NCI-H510A treated with DMSO at 0.1 percent for 48 hours (cell line): ENCODE results near the gene FAM43A.
A peak's percentile ranks its signal among the peaks of the same experiment; 100 is the strongest.

Experiments
- DNase-seq: peaks from one replicate; lab custom pipeline; 2025; lab: John Stamatoyannopoulos, UW

FAM43A gene, protein sequence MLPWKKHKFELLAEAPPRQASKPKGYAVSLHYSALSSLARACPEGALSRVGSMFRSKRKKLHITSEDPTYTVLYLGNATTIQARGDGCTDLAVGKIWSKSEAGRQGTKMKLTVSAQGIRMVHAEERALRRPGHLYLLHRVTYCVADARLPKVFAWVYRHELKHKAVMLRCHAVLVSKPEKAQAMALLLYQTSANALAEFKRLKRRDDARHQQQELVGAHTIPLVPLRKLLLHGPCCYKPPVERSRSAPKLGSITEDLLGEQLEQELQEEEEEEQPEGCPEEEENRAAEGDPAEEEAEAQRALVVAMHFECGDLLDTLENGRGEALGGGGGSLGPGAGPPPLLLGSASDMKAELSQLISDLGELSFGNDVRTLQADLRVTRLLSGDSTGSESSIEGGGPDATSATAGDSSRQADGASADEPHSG

DNA sequence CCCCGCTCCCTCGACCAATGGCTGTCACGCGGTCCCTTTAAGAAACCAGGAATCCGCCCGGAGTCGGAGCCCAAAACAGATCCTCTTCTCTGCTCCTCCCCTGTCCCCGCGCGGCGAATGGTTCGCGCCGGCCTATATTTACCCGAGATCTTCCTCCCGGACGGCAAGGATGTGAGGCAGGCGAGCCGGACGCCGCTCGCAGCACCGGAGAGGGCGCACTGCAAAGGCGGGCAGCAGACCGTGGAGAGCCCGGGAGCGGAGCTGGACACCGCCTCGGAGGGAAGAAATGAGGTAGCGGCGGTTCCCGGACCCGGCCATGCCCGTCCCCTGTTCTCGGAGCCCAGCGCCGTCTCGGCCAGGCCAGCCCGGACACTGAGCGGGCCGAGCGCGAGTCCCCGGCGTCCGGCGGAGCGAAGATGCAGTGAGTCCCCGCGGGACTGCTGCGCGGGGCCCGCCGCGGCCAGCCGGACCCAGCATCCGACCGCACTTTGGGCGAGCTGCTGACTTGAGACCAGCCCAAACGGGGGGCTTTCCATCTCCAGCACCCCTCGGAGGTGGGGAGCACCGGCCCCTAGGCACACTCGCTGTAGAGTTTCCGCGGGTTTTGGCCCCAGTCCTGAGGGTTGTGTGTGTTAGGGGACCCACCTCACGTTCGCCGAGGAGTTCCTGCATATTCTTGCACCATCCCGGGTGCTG is at the start of gene FAM43A:
TSS of gene FAM43A (plus strand) at position 166 of the 696 bp plus-strand sequence. CDS start 944 bp downstream, outside the sequence.
- DNase-seq = peak; percentile 77

DNA sequence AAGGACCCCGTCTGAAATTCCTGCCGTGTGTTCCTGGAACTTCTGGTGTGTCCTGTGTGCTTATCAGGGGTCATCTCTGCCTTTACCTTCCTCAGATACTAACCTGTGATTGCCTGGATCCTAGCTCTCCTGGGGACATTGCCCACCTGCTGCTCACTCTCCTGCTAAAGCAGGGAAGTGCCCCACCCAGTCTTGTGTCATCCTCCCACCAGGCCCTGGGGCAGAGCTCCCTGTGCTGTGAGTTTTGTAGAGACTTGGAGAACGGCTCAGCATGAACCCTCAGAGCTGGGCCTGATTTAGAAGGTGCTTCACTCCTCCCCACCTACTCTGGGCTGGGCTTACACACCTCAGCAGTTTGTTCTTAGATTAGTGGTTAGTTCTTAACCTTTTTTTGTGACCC is 48.6 kb upstream of the FAM43A start:
- DNase-seq = no peak

DNA sequence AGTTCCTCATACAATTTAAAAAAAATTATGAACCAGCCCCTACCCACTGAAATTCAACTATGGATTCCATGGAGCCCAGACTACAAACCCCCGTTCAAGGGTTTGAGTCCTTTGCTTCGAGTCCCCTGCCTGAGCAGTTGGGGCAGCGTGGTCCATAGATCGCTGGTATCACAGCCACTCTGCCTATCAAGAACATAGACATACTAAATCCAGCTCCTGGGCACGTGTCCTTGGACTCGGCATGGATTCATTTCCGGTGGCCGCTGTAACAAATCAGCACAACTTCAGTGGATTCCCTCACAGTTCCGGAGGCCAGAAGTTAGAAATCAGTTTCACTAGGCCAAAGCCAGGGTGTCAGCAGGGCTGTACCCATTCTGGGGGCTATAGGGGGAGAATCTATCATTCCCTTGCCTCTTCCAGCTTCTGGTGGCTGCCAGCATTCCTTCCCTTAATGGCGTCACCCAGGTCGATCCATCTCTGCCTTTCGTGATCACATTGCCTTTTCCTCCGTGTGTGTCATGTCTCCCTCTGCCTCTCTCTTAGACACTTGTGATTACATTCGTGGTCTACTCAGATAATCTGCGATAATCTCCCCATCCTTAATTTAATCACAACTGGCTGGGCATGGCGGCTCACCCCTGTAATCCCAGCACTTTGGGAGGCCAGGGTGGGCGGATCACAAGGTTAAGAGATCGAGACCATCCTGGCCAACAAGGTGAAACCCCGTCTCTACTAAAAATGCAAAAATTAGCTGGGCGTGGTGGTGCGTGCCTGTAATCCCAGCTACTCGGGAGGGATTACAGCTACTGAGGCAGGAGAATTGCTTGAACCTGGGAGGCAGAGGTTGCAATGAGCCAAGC is 47.9 kb upstream of the FAM43A start:
- no peak for DNase-seq

DNA sequence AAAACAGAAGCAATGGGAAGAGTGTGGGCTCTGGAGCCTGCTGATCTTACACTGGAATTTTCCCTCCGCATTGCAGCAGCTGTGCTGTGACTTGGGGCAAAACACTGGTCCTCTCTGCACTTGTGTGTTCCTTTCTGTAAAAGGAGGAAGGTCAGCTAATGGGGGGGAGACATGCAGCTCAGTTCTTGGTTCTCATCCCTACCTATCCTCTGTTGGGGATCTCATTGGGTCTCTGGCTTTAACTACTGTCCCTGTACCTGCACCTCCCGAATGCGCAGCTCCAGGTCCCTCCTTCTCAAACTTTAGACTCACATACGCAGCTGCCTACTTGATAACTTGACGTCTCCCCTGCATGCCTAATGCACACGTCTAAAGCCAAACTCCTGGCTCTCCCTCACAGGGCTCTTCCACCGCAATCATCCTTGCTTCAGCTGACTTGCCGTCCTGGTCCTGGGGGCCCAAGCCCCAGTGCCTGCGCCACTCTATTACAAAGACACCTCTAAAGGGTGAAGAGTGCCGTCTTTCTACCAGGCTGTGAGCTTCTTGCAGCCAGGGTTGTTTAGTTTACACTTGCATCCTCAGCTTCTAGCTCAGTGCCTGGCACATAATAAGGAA is 46.6 kb upstream of the FAM43A start:
- DNase-seq = no peak

DNA sequence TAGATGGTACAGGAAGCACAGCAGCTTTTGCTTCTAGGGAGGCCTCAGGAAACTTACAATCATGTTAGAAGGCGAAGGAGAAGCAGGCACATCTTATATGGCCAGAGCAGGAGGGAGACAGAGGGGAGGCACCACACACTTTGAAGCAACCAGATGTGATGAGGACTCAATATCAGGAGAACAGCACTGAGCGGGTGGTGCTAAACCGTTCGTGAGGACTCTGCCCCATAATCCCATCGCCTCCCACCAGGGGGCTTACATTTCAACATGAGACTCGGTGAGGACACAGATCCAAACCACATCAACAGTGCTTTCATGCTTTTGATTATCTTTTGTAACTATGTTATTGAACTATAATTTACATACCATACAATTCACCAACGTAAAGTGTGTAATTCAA is 44.9 kb upstream of the FAM43A start:
- no peak for DNase-seq

DNA sequence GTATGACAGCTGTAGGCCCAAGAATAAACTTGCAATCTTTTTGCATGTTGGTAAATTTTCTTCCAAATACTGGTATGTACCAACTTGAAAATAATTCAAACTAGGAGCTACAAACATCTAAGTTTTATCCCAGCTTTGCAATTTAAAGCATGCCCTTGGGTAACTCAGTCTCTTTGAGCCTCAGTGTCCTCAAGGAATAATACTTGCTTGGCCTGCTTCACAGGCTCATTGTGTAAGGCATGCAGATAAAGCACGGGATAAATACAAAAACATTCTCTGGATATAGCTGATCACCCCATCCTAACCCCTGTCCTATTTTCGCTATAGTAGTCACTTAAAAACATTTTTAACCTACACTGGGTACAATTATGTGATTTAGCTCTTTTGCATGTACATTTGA is 42.9 kb upstream of the FAM43A start:
- DNase-seq = no peak

DNA sequence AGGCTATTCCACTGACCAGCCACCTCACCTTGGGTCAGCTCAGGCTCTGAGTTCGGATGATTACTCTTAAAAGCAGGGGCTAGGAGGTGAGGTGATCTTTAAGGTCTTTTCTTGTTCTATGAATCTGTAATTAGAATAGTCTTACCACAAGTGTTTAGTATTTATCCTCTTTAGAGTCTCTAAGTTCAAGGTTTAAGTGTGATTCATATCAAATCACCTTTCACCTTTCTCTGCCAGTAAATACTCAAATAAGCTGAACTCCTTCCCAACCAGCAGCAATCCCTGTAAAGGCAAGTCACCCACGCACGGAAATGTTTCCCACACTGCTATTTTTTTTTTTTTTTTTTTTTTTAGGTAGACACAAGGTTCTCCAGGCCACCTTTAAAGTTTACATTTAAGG is 37.9 kb upstream of the FAM43A start:
- DNase-seq = no peak

DNA sequence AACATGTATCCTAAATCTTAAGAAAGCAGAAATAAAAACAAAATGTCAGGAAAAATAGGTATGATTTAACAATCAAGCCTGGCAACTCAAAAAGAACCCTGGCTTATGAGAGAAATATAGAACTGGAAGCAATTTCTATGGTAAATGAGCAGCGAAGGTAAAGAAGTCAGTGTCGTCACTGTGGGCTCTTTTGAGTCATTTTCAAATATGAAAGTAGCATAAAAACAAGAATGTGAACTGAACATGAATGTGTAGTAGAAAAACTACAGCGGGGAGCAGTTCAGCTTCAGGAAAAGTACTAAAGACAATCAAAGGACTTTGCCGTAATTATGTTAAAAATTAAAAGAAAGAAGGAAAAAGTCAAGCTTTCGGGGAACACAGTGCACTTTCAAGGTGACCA is 31.2 kb upstream of the FAM43A start:
- no peak for DNase-seq

DNA sequence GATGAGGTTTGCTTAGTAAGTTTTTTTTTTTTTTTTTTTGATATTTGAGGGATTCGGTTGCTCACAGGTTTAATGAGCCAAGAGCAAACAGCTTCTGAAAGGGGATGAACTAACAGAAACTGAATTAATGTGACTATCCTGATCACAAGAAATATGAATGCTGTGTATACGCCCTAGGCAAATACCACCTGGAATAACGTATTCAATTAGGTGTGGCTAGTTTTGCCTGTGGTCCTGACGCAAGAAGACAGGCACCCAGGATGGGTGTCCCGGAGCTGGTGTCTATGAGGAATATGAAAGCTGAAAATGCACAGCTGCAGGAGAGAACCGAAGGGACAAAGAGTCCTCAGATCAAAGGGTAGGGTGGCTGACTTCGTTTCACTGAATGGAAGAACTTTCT is 28.2 kb upstream of the FAM43A start:
- DNase-seq = no peak

DNA sequence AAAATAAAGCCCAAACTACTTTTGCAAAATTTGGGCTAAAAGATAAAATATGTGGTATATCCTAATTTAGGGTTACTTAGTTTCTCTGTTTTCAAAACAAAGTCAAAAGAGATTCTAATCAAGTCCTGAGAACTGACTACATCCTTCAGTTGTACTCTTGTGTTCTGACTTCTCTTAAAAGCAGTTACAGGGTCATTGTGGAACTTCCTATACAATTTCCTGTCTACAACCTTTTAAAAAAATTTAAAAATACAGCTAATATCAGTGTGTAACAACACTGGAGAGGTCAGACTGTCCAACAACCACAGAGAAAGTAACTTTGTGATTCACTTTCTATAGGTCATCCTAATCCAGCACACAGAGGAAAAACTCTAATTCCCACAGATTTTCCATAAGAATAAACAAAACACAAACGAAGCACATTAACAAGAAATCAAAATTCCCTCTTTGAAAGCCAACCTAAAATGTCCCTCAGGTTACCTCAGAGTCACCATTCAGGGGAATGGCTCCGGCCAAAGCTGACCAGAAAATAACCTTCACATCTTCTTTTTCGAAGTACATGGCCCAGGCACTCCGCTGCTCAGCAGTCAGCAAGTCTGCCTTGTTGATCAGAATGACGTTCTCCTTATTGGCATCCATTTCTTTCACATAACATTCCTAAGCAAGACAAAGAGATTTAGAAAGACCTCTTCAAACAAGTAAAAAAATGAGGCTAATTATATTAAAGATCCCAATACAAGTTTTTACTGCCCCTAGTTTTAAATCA is 27.0 kb upstream of the FAM43A start:
- no peak for DNase-seq

DNA sequence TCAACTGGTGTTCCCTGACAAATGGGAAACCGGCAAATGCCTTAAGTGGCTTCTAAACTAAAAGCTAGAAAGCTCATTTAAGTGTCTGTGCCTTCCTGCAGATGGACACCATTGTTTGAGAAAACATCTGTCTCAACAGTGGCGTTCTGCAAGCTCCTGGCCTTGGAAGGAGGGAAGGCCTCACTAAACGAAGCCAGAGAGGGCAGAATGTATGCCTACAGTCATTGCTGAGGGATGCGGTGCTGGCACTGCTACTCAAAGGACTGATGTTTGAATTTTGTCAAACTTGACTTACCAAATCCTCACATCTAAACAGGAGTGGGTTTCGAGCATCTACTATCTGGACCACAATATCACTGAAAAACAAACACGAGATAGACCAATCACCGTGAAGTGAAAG is 25.9 kb upstream of the FAM43A start:
- no peak for DNase-seq

DNA sequence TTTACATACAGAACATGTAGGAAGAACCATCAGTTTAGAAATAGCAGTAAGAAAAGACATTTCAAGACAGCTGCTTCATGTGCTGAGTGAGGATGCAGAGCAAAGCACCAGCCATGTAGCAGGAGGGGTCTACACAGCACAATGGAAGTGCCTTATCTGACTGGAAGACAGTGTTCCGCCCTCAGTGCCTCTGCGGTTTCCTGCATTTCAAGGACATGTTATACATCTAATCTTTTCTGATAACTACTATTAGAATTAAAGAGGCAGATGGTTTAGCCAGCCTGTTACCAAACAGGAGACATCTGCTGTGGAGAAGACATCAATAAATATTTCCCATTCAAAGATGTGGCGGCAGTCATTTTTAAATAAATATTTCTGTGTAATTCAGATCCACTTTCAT is 24.3 kb upstream of the FAM43A start:
- DNase-seq = no peak

DNA sequence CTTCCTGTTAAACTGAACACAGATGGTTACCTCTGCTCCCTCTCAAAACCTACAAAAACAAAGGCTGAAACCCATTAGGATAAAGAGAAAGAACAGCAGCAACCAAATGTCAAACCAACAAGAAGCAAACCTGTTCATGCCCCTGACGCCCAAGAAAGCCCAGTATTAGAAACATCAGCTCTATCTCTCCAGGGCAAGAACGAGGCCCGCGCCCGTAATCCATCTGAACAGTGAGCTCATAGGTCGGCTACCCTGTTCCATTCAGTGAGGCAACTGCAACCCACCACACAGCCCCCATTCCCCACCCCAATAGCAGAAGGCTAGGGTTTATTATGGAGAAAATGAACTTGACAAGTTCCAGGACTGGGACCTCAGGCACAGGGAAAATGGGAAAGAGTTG is 23.7 kb upstream of the FAM43A start:
- DNase-seq = no peak

DNA sequence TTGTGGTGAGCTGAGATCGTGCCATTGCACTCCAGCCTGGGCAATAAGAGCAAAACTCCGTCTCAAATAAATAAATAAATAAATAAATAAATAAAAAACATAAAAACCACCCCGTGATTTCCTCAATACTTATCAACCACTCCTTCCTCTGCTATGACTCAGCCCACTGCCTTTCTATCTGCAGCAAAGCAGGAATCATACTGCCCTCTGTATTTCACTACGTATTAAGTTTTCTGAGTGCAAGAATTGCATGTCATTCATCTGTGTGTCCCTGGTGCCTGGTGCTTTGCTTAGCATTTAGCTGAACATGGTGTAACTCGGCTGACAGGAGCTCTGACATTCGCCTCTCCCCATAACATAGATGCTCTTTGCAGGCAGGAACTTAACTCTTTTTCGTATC is 20.8 kb upstream of the FAM43A start:
- DNase-seq = no peak

DNA sequence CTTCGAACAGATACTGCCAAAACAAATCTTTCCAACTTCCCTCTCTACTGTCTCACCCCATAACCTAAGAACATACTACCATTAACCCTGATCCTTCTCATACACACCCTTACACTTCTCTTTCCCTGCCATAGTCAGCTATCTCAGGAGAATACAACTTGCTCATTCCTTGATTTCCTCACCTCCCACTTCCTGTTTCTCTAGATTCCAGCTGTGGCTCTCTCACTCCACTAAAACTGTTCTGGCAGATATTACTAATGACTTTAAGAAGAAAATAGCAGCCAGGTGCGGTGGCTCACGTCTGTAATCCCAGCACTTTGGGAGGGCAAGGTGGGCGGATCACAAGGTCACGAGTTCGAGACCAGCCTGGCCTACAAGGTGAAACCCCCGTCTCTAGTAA is 18.3 kb upstream of the FAM43A start:
- no peak for DNase-seq

DNA sequence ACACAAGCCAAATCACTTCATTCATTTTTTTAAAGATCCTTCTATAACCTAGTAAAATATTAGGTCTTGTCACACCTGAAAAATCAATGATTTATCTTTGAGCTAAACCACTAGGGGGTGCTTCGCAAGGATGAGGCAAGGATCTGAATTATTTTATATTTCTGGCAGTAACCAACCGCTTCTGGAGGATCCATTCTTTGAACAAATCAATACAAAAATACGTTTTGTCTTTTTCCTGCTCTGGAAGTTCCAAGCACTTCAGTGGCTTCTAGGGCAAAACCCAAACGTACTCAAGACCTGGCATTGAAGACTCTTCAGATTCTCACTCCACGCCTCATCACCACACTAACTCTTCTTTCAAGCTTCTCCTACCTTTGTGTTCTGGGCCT is 14.2 kb upstream of the FAM43A start:
- peak; percentile 59 for DNase-seq

DNA sequence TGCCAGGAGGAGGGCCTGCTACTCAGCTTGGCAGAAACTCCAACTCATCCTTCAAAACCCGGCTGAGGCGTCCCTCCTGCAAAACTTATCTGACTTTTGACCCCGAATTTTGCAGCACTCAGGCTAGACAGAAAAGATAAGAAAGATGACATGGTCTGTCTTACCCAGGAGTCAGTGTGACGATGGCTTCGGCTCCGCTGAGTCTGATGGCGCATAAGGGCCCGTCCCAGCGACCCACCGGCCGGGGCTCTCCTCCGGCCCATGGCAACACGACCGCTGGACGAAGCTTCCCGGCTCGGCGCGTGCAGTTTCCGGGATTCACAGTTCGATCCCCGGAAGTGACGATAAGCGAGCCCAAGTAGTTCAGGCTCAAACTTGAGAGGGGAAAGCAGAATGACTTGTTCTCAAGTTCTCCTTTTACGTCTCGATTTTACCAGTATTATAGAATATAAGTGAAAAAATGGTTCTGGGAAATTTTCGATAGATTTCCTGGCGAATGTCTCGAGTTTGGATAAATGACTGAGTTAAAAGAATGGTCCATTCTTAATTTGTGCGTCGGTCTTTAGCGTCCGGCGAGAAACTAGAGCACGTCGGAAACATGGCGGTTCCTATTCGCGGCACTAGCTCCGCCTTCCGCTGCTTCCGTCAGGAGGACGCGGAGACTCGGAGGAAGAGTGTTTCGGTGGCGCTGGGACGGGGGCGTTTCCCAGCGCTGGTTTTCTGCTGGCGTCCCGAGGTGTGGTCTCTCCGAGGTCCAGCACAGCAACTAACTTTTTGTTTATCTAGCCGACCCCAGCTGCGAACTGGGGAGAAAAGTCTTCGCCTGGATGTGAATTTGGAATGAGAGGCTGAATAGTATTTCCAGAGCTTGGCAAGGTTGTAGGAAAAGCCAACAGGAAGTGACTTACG is 13.5 kb upstream of the FAM43A start, which contains the start of gene LSG1:
TSS of gene LSG1 (minus strand) at position 292 of the 909 bp plus-strand sequence. CDS start at position 263, 29 bp downstream.
- peak; percentile 99 for DNase-seq

DNA sequence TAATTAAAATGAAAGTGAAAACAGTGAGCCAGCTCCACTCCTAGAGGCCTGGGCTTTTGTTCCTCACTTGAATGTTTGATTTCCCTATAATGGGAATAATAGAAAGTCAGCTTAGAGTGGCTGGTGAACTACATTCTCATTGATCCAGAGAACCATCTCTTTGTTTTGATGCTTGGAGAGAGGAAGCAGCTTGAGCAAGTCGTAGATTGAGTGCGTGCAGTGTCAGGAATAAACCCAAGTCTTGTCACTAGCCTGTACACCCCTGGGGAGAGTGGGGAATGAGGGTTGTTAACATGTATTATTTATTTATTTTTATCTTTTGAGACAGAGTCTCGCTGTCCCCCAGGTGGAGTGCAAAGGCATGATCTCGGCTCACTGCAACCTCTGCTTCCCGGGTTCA is 12.8 kb upstream of the FAM43A start:
- peak; percentile 38 for DNase-seq

DNA sequence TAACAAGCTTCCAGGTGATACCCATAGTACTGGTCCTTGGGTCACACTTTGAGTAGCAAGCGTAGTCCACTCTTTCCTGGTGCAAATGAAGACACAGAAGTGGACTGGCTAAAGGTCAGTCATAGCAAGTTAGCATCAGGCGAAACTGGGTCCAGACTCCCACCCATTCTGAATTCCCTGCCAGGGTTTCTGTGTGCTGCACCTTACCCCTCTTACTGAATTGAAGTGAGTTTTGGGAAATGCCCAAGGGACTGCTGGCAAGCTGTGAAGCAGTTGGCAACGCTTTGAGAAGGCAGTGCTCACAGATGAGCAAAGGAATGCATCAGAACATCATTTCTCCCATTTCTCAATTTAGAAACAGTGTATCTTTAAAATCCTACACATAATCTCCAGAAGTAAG is 11.9 kb upstream of the FAM43A start:
- DNase-seq = no peak

DNA sequence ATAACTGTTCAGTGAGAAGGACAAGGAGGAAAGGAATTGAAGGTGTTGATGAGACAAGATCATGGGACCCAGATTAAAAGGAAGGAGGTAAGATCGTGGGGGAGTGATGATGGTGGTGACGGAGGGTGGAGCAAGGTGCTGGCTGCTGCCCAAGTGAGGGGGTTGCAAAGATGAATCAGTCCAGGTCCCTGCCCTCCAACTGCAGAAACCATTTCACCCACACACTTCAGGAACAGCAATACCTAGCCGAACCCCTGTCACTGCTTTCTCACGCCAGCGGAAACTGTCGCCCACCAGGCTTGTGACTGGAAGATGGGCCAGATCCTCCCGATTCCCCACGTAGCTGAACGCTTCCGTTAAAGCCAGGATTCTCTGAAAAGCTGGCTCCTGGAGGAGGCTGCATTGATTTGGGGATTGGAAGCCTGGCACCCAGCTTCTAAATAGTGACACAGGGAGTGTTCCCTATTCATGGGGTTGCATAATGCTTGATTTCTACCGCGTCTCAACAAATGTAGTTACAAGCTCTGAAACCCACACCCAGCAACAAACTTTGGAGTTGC is 10.5 kb upstream of the FAM43A start:
- no peak for DNase-seq
